Renal cortex interstitium (tissue), 11 donors: ENCODE data around the gene CCDC178. TPM values are rescaled to one million over a fixed set of nuclear protein-coding genes. Genes with fewer than 3 reads are reported as not detected.
"Not testable (repeated sequence)": the region's sequence is repeated elsewhere in the genome, so short reads cannot be mapped to it uniquely, and the experiment has no call there.

Source experiments
- DNase-seq, 11 donors: peaks; one replicate each; pipeline ENCODE4 v3.0.0-alpha.2; 2013; ENCODE audit warnings: low read depth in 9 of 11, low spot score in 4 of 11; ENCODE audit errors: extremely low read depth in 1 of 11
- polyA plus RNA-seq, 3 donors: library from polyadenylated mRNA; unstranded; fragments of 120-200 nt; gene quantifications; one replicate each; pipeline ENCODE4 v1.2.1, GENCODE V29; 2013; ENCODE audit not compliant: insufficient read length in 3 of 3

CCDC178 gene
- polyA plus RNA-seq, 3 donors: 1.8 to 2.9 (median 2.4) TPM

GRCh38 chr18:32956591-32957315, 483.8 kb downstream of the CCDC178 start:
- DNase-seq: peak in 1 of 11 donors; percentile 5

DNA sequence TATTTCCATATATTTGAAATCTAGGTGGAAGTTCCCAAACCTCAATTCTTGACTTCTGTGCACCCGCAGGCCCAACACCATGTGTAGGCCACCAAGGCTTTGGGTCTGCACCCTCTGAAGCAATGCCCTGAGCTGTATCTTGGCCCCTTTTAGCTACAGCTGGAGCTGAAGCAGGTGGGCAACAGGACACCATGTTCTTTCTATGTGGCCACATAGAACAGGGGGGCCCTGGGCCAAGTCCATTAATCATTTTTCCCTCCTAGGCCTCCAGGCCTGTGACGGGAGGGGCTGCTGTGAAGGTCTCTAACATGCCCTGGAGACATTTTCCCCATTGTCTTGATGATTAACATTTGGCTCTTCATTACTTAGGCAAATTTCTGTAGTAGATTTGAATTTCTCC, 488.2 kb downstream of the CCDC178 start:
- DNase-seq: not testable (repeated sequence)

DNA sequence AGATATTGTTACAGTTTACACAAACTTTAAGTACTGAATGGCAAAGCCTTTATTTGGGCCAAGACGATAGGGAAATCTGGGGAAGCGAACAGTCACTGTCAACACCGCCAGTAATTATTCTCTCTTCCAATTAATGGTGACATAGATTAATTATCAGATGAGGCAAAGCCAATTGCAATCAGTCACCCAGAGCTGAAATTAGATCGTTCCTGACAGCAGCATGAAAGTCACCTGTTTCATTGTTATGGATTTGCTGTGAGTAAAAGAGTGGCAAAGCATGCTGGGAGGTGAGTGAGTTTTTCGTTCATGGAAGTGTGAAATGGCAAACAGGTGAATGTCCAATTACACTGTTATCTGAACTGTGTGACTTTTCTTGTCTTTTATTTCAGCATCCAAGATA, 502.9 kb downstream of the CCDC178 start:
- DNase-seq: no peak

DNA sequence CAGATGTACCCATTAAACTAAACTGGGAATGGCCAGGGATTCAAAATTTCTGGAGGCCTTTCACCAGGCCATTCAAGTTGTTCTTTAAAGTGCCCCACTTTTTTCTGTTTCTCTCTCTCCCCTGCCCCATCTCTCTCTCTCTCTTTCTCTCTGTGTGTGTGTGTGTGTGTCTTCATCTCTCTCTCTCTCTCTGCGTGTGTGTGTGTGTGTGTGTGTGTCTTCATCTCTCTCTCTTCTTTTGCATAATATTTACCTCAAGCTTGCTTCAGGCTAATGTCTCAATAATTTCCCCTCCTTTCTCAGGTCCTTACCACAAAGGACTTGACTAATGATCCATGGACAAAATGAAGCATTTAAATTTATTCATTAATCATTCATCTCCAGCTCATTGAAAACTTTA, 503.5 kb downstream of the CCDC178 start:
- DNase-seq: no peak

GRCh38 chr18:32934201-32934600, 506.3 kb downstream of the CCDC178 start:
- no peak for DNase-seq

DNA sequence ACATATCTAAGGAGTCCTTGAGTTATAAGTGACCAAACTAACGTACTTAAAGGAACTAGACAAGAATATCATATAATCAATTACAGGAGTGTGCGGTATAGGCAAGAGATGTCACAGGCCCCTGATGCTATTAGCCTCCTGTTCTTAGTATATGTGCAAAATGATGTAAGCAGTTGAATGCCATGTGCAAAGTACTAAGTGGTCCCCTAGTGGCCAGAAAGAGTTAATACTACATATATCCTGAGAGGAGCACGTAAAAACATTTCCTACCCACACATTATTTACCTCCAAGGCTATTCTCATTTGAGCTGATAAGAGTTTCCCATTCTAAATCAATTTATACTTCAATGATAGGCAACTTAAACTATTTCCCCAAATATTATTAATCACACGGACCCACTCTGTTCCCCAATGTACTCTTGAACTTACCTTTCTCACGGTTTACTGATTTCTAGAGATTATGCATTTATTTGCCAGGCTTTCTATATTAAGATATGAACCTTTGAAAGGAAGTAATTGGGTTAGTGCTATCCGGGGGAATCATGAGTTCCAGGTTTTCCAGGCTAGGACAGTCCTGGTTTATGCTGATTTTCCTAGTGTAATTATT, 509.7 kb downstream of the CCDC178 start:
- DNase-seq: peak in 3 of 11 donors; percentile 3 to 14 (median 8)

- no peak for DNase-seq
Observed at GRCh38 chr18:32929213-32929612, 511.3 kb downstream of the CCDC178 start.

DNA sequence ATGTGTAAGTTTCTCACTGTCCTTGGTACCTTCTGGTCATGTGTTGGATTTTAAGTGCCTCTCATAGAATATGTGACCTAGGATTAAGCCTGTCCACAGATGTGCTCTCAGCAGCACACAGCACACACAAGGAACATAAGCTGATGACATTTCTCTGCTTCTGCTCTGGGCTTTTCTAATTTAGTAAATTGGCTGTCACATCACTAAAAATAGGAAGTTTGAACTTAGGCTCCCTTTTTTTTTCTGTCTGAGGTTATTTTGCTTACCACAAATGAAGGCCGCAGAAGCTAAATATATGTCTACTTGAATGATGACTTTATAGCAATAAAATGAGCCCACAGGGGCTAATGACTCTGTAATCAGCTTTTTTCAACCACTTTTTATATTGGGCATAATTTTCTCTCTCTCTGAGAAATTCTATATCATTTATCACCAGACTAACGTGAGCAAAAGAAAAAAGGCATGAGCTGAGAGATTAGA, 517.5 kb downstream of the CCDC178 start:
- DNase-seq: no peak

- DNase-seq: no peak
Observed at GRCh38 chr18:32920796-32921787, 519.4 kb downstream of the CCDC178 start.

- DNase-seq: peak in 5 of 11 donors; percentile 17 to 35 (median 23)
Observed at GRCh38 chr18:32919799-32920198, 520.7 kb downstream of the CCDC178 start.

DNA sequence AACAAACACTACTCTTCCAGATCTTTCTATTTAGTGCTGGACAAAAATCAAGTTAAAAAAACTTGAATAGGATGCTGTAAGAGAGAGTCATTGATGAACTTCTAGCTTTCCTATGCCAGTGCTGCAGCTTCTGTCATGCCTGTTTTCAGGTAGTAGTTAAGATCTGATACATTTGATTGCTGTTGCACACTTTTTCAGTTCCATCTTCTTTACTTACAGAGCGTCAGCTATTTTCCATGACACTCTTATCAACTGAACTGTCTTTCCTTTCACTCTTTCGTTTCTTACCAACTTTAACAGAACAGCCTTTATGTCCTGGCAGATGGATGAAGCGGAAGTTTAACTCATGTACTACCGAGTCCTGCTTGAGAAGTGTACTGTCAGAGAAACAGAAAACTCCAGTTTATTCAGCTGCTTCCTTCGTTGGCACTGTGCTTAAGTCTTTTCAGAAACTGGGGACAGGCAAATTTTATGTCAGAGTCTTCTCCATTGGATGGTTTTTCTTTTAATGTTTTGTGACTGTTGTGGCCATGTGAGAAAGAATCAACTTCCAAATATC, 521.8 kb downstream of the CCDC178 start:
- no peak for DNase-seq

GRCh38 chr18:32915516-32915915, 525.0 kb downstream of the CCDC178 start:
- no peak for DNase-seq

GRCh38 chr18:32911660-32912284, 528.7 kb downstream of the CCDC178 start:
- DNase-seq: no peak

DNA sequence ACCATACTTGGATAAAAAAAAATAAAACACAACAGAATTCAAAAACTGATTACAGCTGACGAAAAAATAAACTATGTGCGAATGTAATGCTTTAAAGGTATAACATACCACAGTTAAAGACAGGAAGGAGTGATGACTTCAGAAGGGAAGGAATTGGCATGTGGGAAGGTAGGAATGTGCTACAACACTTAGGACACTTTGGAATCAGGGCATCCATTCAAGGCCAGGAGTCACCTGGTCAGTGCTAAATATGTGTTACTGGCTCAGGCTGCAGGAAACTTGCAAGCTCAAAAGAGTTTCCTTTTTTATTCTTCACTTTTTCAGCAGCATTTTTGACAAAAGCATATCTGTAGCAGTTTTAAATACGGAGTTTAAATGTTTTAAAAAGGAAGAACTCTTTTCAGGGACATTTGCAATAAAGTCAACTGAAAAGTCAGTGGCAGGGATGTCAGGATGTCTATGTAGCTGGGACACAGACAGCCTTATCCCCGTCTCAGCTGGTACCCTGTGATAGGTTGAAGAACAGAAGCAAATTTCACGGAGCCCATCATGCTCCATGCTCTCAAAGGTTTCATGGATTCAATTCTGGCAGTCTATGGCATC, 529.7 kb downstream of the CCDC178 start:
- no peak for DNase-seq

GRCh38 chr18:32909798-32910561, 530.5 kb downstream of the CCDC178 start:
- DNase-seq: no peak

- no peak for DNase-seq
Observed at GRCh38 chr18:32908424-32908805, 532.1 kb downstream of the CCDC178 start.

DNA sequence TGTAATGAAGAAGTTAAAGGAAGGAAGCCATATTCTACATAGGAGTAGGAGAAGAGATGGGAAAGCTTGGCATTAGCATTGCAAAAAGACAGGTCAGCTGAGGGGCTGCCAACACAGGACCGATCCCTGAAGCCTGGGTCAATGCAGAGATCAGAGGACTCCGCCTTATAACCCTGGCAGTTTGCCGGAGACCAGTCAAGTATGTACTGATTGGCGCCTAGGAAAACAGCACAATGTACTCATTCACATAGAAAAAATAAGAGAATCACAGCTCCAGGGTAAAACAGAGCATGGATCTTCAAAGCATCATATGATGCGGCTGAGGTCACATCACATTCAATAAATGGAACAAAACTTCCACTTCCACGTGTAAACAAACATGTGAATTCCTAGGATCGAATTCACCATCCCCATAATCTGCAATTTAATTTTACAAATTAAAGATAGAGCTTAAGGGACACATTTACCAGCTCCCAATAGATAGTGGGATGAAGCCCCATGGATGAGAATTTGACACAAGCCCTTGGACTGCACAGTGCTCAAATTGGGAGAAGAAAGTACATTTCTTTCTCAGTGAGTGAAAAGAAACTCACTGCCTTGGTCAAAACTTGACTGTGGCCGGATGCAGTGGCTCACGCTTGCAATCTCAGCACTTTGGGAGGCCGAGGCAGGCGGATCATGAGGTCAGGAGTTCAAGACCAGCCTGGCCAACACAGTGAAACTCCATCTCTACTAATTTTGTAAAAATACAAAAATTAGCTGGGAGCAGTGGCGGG, 532.7 kb downstream of the CCDC178 start:
- no peak for DNase-seq
